Mesothelial cell of epicardium (in vitro differentiated cells): ENCODE data around the gene LRRC7. TPM values are rescaled to one million over a fixed set of nuclear protein-coding genes. Genes with fewer than 3 reads are reported as not detected.
"Not testable (repeated sequence)": the region's sequence is repeated elsewhere in the genome, so short reads cannot be mapped to it uniquely, and the experiment has no call there.

Experiments
- DNase-seq, 2 experiments: peaks; one replicate each; pipeline ENCODE4 v3.0.0; 2021; ENCODE audit warnings: low spot score in 2 of 2; ENCODE audit not compliant: unreplicated experiment in 2 of 2
- H3K27ac Mint-ChIP-seq: 2 replicates; pipeline ENCODE4 v1.8.0; 2021; ENCODE audit warnings: mixed read lengths
- H3K27me3 Mint-ChIP-seq: 2 replicates; pipeline ENCODE4 v1.8.0; 2021; ENCODE audit warnings: low read depth, mixed read lengths
- H3K36me3 Mint-ChIP-seq: 2 replicates; pipeline ENCODE4 v1.8.0; 2021; ENCODE audit warnings: mixed read lengths
- H3K4me1 Mint-ChIP-seq: 2 replicates; pipeline ENCODE4 v1.8.0; 2021; ENCODE audit warnings: mixed read lengths
- H3K4me3 Mint-ChIP-seq: 2 replicates; pipeline ENCODE4 v1.8.0; 2021; ENCODE audit warnings: mild to moderate bottlenecking, moderate library complexity, mixed read lengths
- H3K9me3 Mint-ChIP-seq: 2 replicates; pipeline ENCODE4 v1.8.0; 2021; ENCODE audit warnings: mixed read lengths
- CTCF ChIP-seq: fragments of 200-600 bp; sonication (generic); IDR thresholded peaks from one replicate; pipeline ENCODE4 v1.5.0; 2021; ENCODE audit warnings: antibody characterized with exemption; ENCODE audit not compliant: unreplicated experiment
- total RNA-seq: library from RNA; stranded (reverse); gene quantifications from 3 replicates; pipeline ENCODE4 v1.2.1, GENCODE V29; 2021

The LRRC7 gene
- total RNA-seq, 1 donor from 2014 or later = 0.09 TPM

- no peak overlapping the region for H3K27ac Mint-ChIP-seq
- no peaks in the 10 kb centered on the region for H3K9me3 Mint-ChIP-seq
- H3K4me3 Mint-ChIP-seq = no peak overlapping the region
- H3K36me3 Mint-ChIP-seq = no peaks in the 10 kb centered on the region
- DNase-seq = no peak
- no peak for TF ChIP-seq CTCF
- no peaks in the 10 kb centered on the region for H3K4me1 Mint-ChIP-seq
- no peaks in the 10 kb centered on the region for H3K27me3 Mint-ChIP-seq
Measured at GRCh38 chr1:69952676-69953075, 385.0 kb downstream of the LRRC7 start.

- not testable (repeated sequence) for H3K36me3 Mint-ChIP-seq, H3K27ac Mint-ChIP-seq, DNase-seq, H3K9me3 Mint-ChIP-seq, H3K4me1 Mint-ChIP-seq, H3K4me3 Mint-ChIP-seq
- H3K27me3 Mint-ChIP-seq = peaks cover 19% of the 10 kb centered on the region
Measured at GRCh38 chr1:69962452-69962851, 394.7 kb downstream of the LRRC7 start.

GRCh38 chr1:69967245-69967766, 399.6 kb downstream of the LRRC7 start:
- Mint-ChIP-seq H3K36me3 (no peaks in the 10 kb centered on the region), H3K27me3 (no peaks in the 10 kb centered on the region), H3K27ac (no peak overlapping the region), H3K9me3 (peaks cover 36% of the 10 kb centered on the region), H3K4me1 (no peaks in the 10 kb centered on the region), H3K4me3 (no peak overlapping the region)
- no peak for DNase-seq
- TF ChIP-seq CTCF = no peak

GRCh38 chr1:69976896-69977295, 409.2 kb downstream of the LRRC7 start:
- no peak for TF ChIP-seq CTCF
- no peak for DNase-seq
- Mint-ChIP-seq H3K27me3 (peaks cover 28% of the 10 kb centered on the region), H3K36me3 (no peaks in the 10 kb centered on the region), H3K9me3 (no peaks in the 10 kb centered on the region), H3K4me1 (no peaks in the 10 kb centered on the region), H3K27ac (no peak overlapping the region), H3K4me3 (no peak overlapping the region)

- Mint-ChIP-seq H3K27ac (no peak overlapping the region), H3K4me1 (no peaks in the 10 kb centered on the region), H3K36me3 (no peaks in the 10 kb centered on the region), H3K9me3 (no peaks in the 10 kb centered on the region), H3K27me3 (peaks cover 36% of the 10 kb centered on the region), H3K4me3 (no peak overlapping the region)
- TF ChIP-seq CTCF = no peak
- no peak for DNase-seq
Measured at GRCh38 chr1:69982992-69983391, 415.3 kb downstream of the LRRC7 start.

GRCh38 chr1:69985376-69985775, 417.7 kb downstream of the LRRC7 start:
- Mint-ChIP-seq H3K27ac (no peak overlapping the region), H3K4me3 (no peak overlapping the region), H3K36me3 (no peaks in the 10 kb centered on the region), H3K9me3 (no peaks in the 10 kb centered on the region), H3K4me1 (no peaks in the 10 kb centered on the region), H3K27me3 (peaks cover 41% of the 10 kb centered on the region)
- no peak for DNase-seq
- no peak for TF ChIP-seq CTCF
